HTR-8/SVneo (cell line): ENCODE results near the gene PARP6.
A peak's percentile ranks its signal among the peaks of the same experiment; 100 is the strongest.

Experiments used
- DNase-seq: peaks from one replicate; pipeline ENCODE4 v3.0.0; 2011; ENCODE audit warnings: low spot score, mixed read lengths; ENCODE audit not compliant: insufficient read length
- FAIRE-seq: peaks from 2 replicates; lab custom pipeline; 2011; peaks lifted over from hg19 to GRCh38; lab: Jason Lieb, UNC

The PARP6 gene

DNA sequence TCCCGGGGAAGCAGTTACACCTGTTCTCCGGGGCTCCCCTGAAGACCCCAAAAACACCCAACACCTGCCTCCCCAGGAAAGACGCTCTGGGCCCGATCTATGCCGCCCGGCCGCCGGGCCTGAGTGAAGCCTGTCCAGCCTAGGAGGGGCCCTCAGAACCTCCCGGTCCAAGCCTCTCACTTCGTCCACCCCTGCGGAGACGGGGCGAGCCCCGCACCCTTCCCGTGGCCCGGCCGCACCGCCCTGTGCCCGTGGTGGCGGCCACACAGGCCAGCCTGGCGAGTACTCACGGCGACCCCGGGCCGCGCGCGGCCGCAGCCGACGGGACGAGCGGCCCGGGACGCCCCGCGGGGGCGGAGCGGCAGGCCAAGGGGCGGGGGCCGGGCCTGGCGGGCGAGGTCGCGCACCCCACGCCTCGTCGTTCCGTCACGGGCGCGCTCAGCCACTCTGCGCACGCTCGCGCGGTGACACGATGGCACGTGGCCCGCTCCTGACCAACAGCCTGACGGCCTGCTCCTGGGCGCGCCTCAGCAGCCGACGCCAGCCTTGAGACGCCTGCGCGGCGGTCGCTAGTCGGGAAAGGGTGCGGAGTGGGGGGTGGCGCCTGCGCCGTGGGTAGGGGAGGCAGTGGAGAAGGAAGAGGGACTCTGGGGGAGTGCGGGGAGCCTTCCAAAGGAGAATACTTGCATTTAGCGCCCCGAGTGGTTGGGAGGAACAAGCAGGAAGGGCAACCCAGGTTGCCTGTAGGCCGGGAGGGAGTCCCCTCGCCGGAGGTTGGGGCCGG is at the start of gene PARP6:
TSS of gene PARP6 (minus strand) at position 342 of the 784 bp plus-strand sequence. CDS start 5,077 bp downstream, outside the sequence.
- peak; percentile 100 for FAIRE-seq

DNA sequence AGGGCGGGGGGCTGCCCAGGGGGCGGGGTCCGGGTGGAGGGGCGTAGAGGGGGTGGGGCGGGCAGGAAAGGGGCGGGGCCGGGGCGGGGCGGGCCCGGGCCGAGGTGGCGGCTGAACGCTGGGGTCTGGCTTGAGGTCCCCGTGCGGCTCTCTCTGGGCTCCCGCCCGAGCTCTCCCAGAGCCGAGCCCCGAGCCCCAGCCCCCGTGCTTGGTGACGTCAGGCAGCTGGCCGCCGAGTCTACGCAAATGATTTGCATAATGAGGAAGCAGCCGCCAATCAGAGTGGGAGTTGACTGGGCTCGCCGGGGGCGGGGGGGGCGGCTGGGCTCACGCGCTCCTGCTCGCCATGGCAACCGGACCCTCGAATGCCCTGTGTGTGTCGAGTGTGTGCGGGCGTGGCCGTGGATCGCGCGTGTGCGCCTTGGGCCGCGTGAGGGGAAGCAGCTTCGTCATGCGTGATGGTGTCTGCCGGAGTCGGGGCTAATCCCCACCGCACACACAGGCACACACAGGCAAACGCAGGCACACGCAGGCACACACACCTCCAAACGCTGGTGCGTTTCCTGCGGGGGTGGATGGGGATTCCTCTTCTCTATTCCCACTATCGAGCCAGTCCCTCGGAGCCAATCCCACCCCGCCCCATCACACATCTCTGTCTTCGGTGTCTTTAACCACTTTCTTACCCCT is 47.8 kb upstream of the PARP6 start, which contains the start of gene CELF6:
TSS of gene CELF6 (minus strand) at position 173 of the 687 bp plus-strand sequence. CDS start 283 bp downstream, outside the sequence.
- FAIRE-seq (peak; percentile 99), DNase-seq (peak; percentile 90)

More for the DNA sequence above, at the start of gene PARP6:
- peak; percentile 100 for DNase-seq

- peak; percentile 80 for DNase-seq
- no peak for FAIRE-seq
Measured at GRCh38 chr15:72319360-72319984, 47.1 kb upstream of the PARP6 start.

GRCh38 chr15:72318408-72318942 is 46.1 kb upstream of the PARP6 start:
- FAIRE-seq (no peak), DNase-seq (no peak)

DNA sequence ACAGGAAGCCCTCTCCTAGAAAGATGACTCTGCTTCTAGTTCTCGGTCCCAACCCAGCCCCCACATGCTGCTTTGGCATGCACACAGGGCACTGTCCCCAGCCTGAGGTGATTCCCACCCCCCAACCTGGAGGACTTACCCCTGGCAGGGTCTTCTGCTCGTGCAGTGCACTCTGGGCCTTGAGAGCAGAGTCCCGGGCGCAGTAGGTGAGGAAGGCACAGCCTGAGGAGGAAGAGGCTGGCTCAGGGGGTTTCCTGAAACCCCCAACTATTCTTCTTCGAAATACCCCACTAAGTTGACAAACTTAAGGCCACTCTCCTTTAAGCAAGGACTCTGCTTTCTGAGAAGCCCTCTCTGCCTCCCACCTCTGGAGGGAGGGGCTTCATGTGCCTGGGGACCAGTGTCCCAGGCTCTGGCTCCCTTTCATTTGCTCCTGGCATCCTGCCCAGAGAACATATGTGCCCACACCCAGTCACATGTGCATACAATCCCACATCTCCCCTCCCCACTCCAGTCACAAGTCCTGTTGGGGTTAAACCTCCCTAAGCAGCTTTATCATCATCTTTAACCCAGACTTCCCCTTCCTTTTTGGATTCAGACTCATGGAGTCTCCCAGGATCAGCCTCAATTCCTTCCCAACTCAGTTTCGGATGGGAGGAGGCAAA is 43.5 kb upstream of the PARP6 start:
- no peak for FAIRE-seq
- no peak for DNase-seq

- FAIRE-seq (no peak), DNase-seq (no peak)
Measured at GRCh38 chr15:72313881-72314280, 41.5 kb upstream of the PARP6 start.

GRCh38 chr15:72313448-72313840 is 41.1 kb upstream of the PARP6 start:
- FAIRE-seq: no peak
- DNase-seq: no peak

DNA sequence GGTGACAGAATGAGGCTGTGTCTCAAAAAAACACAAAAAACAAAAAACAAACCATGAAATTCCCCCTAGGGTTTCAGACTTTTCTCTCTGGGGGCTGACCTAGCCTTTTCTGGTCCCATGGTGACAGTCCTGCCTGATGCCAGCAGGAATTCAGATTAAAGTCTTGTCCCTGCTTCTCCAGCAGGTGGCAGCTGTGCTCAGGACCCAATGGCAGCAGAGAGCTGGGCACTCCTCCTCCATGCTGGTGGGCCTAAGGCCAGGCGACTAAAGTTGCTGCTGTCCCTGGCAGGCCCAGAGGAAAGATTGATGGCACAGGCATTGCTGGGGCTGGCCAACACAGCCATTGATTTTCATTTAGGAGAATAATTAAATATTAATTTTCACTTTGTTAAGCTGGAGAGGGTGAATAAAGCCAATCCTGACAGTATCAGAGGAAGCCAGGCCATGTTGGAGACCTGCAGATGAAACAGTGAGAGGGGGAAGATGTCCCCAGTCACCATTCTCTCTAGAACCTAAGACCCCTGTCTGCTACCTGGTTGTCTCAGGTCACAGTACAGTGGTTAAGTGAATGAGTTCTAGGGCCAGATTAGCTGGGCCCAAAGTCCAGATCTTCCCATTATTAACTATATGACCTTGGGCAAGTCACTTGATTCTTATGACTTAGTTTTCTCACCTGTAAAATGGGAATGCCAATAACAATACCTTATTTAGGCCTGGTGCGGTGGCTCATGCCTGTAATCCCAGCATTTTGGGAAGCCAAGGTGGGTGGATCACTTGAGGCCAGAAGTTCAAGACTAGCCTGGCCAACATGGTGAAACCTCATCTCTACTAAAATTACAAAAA is 40.5 kb upstream of the PARP6 start:
- DNase-seq (peak; percentile 91), FAIRE-seq (peak; percentile 93)

DNA sequence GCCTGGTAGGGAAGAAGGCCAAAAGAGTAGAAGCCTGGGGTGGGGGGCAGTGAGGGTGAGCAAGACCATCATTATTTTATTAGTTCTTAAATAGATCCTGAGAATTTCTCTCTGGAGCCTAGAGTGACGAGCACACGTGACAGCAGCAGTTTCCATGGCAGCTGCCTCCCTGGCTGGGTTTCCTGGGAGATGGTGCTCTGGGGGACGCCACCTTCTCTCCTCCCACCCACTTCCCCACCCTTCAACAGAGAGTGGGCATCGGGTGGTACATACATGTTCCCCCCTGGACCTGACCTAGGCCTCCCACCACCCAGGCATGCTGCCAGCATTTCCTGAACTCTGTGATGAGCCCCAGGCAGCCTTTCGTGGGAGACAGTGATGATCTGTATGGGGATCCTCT is 34.7 kb upstream of the PARP6 start:
- DNase-seq: no peak
- FAIRE-seq: peak; percentile 40

DNA sequence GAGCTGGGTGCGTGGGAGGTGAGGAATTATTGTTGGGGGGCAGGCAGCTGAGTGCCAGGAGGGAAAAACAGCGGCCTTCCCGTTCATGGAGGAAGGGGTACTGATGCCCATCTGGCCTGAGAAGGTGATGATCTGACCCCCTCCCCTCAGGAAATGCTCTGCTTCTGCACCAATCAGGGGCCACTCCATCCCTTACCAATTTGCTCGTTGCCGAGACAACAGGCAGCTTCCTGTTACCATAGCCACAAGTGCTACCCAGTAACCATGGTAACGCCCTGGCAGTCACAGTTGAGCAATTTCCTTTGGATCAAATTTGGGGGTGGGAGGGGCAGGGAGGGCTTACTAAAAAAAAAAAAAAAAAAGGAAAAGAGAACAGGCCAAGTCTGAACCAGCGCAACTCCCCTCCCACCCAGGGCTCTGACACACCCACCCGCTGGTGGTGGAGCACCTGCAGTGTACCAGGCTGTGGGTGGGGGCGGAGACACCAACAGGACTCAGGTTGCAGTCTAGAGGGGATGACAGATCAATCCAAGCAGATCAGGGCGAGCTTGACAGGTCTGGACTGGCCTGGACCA is 33.9 kb upstream of the PARP6 start:
- FAIRE-seq: peak; percentile 77
- DNase-seq: no peak

DNA sequence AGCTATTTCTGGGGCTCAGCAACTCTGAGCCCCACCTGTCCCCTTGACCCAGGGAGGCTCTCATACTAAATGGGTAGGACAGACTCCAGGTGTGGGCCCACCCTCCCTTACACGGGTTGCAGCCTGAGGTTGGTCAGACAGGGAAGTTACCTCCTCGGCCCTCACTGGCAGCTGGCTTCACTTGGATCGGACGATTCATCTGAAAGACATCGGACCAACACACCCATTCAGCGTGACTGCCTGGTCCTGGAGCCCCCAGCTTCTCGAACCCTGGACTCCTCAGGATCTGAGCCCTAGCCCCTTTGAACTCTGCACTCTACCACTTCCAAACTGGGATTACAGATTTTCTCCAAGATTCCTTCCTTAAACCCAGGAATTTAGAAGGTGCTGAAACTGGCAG is 32.2 kb upstream of the PARP6 start:
- FAIRE-seq: no peak
- DNase-seq: no peak

GRCh38 chr15:72302955-72303354 is 30.6 kb upstream of the PARP6 start:
- DNase-seq (no peak), FAIRE-seq (peak; percentile 77)

DNA sequence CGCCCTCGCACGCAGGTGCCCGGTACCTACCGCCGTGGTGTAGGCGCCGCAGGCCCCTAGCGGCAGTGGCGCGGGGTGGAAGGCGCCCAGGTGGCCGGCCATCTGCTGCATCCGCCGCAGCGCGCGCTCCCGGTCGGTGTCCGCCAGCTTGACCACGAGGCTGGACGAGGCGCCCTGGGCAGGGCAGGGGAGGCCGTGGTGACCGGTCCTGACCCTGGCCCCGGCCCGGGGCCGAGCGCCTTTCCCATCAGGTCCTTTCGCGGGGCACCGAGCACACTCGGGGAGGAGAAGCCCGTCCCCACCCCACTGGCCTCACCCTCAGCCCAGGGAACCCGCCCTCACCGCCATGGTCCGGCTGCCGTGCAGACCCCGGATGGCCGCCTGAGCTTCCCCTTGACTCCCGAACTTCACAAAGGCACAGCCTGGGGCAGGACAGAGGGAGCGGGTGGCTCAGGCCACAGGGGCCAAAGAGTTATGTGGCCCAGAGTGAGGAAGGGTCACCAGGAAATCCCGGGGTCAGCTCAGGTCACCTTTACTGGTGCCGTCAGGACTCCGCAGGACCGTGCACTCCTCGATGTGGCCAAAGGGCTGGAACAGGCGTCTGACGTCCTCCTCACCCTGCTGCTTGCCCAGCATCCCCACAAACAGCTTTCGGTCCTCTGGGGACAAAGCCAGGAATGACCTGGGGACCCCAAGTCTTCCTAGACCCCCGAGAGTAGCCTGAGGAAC is 17.4 kb upstream of the PARP6 start:
- FAIRE-seq: no peak
- no peak for DNase-seq

DNA sequence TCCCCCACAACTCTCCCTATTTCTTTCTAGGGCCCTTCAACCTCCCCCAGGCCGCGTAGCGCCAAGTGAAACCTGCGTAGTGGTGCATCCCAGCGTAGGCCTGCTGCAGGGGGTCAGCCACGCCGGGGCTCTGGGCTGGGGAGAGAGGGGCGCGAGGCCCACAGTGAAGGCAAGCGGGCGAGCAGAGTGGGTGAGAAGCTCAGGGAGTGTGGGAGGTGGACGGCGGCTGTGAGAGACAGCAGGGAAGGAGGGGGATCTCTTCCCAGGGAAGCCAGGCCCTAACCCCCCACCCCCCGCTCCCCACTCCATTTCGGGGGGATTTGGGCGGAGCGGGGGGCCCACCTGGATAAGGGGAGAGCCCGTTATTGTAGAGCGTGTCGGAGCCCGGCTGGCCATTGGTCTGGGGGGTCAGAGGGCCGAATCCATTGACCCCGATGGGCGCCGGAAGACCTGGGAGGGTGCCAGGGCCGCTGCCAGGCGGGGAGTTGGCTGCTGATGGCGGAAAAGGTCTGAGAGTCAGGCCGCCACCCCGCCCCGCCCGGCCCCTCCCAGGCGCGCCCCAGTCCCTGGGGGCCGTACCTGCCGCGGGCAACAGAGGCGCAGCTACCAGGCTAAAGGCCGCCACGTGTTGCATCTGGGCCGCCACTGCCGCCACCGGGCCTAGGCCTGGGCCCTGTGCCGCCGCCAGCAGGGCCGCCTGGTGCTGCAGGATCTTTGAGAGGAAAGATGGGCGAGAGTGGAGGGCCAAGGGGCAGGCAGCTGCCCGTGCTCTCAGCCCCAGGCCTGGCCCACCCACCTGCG is 16.6 kb upstream of the PARP6 start:
- DNase-seq (no peak), FAIRE-seq (no peak)

- FAIRE-seq: no peak
- peak; percentile 68 for DNase-seq
Measured at GRCh38 chr15:72285927-72286516, 13.7 kb upstream of the PARP6 start.

- no peak for DNase-seq
- no peak for FAIRE-seq
Measured at GRCh38 chr15:72285402-72285801, 13.0 kb upstream of the PARP6 start.

GRCh38 chr15:72284781-72285180 is 12.4 kb upstream of the PARP6 start:
- peak; percentile 38 for FAIRE-seq
- no peak for DNase-seq
